ENCODE data around the gene FNDC7. TPM values are rescaled to one million over a fixed set of nuclear protein-coding genes. Genes with fewer than 3 reads are reported as not detected.

FNDC7 gene
- total and polyA plus RNA-seq, 2 experiments from 2014 or later: not detected

GRCh38 chr1:108708691-108709660 lies 3.7 kb upstream of the FNDC7 start:
- Histone ChIP-seq H3K4me3 (no peak overlapping the region), H3K4me1 (ENCODE audit: low read depth) (no peaks in the 10 kb centered on the region), H3K9me3 (ENCODE audit: low read depth) (no peaks in the 10 kb centered on the region), H3K27ac (no peak overlapping the region), H3K36me3 (no peaks in the 10 kb centered on the region), H3K27me3 (no peaks in the 10 kb centered on the region)
- DNase-seq (ENCODE audit: low read depth in 1 of 2, low spot score in 1 of 2): peak in 1 of 2 donors; percentile 59
- no peak for TF ChIP-seq CTCF (IDR thresholded peaks at IDR 0.05; ENCODE audit: low read depth, low read length)

- no peaks in the 10 kb centered on the region for H3K27me3 ChIP-seq
- peak in 1 of 2 donors; percentile 46 for DNase-seq (ENCODE audit: low read depth in 1 of 2, low spot score in 1 of 2)
Measured at GRCh38 chr1:108715932-108716331, 3.2 kb downstream of the FNDC7 start.

DNA sequence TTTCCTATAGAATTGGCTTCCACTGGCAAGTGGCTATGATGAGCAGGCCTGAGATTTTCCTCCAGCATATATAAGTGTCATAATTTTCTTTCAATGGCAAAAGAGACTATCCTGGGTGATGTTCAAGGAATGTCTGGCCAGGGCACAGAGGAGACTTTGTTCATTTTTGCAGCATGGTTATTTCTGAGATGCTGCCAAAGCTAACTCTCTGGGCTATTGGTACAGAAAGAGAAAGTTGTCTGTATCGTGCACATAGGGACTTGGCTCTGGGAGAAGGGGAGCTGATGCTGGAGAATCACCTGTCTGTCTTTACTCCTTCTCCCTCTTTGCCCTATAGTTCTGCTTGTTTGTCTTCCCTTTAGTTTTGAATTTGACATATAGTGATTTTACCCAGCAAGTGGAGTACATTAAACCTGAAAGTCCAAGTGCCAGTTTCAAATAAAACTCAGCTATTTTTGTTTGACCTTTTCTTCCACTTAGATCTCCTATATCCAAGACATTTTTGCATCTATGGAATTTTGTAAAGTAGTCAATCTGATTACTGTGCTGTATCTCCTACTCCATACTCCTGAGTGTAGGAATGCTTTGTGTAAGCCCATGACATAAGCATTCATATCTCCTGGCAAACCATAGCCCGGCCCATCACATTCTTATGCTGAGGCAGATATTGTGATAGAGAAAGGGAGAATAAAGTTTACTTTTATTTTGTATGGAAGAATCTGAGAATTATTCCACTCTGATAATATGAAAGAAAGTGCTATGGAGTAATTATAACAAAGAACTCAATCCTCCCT lies 3.9 kb downstream of the FNDC7 start:
- H3K27me3 ChIP-seq: no peaks in the 10 kb centered on the region

More at GRCh38 chr1:108715932-108716331, 3.2 kb downstream of the FNDC7 start:
- Histone ChIP-seq H3K27ac (peak overlapping the region; percentile 56), H3K36me3 (no peaks in the 10 kb centered on the region), H3K4me3 (no peak overlapping the region), H3K9me3 (ENCODE audit: low read depth) (no peaks in the 10 kb centered on the region), H3K4me1 (ENCODE audit: low read depth) (no peaks in the 10 kb centered on the region)
- no peak for TF ChIP-seq CTCF (IDR thresholded peaks at IDR 0.05; ENCODE audit: low read depth, low read length)

DNA sequence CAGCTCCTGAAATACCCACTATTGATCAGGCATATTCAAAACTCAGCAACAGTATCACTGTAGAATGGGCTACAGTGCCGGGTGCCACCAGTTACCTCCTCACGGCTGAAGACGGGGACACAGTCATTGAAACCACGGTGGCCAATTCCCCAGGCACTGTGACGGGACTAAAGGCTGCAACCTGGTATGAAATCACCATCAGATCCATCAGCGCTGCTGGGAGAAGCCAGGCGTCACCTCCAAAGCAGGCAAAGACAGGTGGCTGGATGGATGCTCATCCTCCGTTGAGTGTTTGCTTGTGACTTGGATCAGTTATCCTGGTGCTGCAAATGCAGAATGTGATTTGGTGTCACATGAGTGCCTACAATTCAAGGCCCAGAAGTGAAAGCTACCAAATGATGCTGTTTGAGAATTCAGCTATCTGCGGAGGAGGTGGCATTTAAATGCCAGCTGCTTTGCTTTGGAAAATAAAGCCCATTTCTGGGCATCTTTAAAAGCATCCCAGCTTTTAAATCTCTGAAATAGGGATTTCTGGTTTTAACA lies 5.1 kb downstream of the FNDC7 start:
- no peaks in the 10 kb centered on the region for H3K9me3 ChIP-seq (ENCODE audit: low read depth)
- H3K4me3 ChIP-seq: no peak overlapping the region
- H3K27ac ChIP-seq: no peak overlapping the region
- no peak for TF ChIP-seq CTCF (IDR thresholded peaks at IDR 0.05; ENCODE audit: low read depth, low read length)
- H3K4me1 ChIP-seq (ENCODE audit: low read depth): no peaks in the 10 kb centered on the region
- DNase-seq (ENCODE audit: low read depth in 1 of 2, low spot score in 1 of 2): no peak
- H3K36me3 ChIP-seq: no peaks in the 10 kb centered on the region
- H3K27me3 ChIP-seq: no peaks in the 10 kb centered on the region

More for the DNA sequence above, 3.9 kb downstream of the FNDC7 start:
- DNase-seq (ENCODE audit: low read depth in 1 of 2, low spot score in 1 of 2): peak in 1 of 2 donors; percentile 35
- Histone ChIP-seq H3K4me3 (no peak overlapping the region), H3K27ac (no peak overlapping the region), H3K36me3 (no peaks in the 10 kb centered on the region), H3K9me3 (ENCODE audit: low read depth) (no peaks in the 10 kb centered on the region), H3K4me1 (ENCODE audit: low read depth) (no peaks in the 10 kb centered on the region)
- TF ChIP-seq CTCF (IDR thresholded peaks at IDR 0.05; ENCODE audit: low read depth, low read length): no peak

GRCh38 chr1:108718927-108719655 lies 6.4 kb downstream of the FNDC7 start:
- TF ChIP-seq CTCF (IDR thresholded peaks at IDR 0.05; ENCODE audit: low read depth, low read length): no peak
- H3K27ac ChIP-seq: no peak overlapping the region
- DNase-seq (ENCODE audit: low read depth in 1 of 2, low spot score in 1 of 2): no peak

More at GRCh38 chr1:108718927-108719655, 6.4 kb downstream of the FNDC7 start:
- Histone ChIP-seq H3K4me3 (no peak overlapping the region), H3K4me1 (ENCODE audit: low read depth) (no peaks in the 10 kb centered on the region), H3K36me3 (no peaks in the 10 kb centered on the region), H3K27me3 (no peaks in the 10 kb centered on the region), H3K9me3 (ENCODE audit: low read depth) (no peaks in the 10 kb centered on the region)

Data from cardiac muscle cell (in vitro differentiated cells and primary cell).